HL-60/S4 treated with retinoic acid at 250 ng/mL for 4 days and 3 days (cell line): ENCODE results near the gene TEX11.

Experiments used
- in situ Hi-C: fragments of 300-500 bp; cut with MboI; formaldehyde crosslinking; loops from 2 replicates; pipeline ENCODE4 v1.7.0; 2022; ENCODE audit warnings: low sequenced_read_pairs

Gene TEX11

GRCh38 chrX:70498129-70498528 lies 410.4 kb downstream of the TEX11 start:
- in situ Hi-C loops: no loop called here

- in situ Hi-C loops: no loop called here
Observed at GRCh38 chrX:70497026-70497425, 411.5 kb downstream of the TEX11 start.

DNA sequence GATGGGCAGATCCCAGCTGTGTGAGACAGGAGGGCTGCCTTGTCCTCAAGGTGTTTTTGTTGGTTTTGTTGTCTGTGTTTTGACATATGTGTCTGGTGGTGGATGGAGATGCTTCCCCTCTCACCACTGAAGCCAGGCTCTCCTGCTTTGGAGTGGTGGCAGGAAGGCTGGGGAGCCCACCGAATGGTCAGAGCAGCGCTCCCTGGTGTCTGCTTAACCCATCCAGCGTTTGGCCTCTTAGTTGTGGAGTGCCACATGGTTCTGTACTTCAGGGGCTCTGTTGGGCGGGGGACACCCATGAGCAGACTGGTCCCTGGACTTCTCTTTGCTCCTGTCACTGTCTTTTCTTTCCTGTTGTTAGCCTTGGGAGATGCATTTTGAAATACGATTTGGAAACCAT lies 412.0 kb downstream of the TEX11 start:
- in situ Hi-C loops: no loop called here

DNA sequence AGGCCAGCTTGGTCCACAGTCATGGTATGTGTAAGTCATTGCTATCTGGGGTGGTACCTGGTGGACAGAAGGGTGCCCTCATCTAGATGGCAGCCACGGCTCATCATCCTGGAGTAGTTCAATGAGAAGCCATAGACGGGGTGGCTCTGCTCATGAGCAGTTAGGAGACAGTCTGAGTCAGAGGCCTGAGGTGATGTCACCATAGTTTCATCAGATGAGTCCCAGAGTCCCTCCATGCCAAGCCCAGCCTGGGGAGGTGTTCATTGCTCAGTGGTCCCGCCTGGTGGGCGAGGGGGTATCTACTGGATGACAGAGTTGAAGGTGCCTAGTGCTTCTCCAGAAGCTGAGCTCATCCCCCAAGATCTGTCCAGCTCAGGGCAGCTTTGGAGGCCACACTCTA lies 414.1 kb downstream of the TEX11 start:
- in situ Hi-C loops: no loop called here

DNA sequence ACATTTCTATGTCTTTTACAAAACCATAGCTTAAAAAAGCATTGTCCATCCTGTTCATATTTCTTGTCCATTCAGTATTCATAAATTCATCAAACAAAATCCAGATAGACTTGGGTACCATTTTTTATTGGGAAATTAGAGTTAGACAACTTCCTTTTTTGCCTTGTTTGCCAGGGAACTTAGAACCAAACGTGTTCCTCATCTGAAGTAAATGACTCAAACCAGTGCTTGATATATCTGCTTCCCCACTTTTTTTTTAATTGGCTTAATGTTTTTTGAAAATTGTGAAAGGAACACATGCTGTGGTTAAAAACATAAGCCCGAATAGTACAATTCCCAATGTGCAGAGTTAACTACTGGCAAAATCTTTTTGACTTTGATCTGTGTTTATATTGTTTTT lies 419.7 kb downstream of the TEX11 start:
- in situ Hi-C loops: no loop called here

DNA sequence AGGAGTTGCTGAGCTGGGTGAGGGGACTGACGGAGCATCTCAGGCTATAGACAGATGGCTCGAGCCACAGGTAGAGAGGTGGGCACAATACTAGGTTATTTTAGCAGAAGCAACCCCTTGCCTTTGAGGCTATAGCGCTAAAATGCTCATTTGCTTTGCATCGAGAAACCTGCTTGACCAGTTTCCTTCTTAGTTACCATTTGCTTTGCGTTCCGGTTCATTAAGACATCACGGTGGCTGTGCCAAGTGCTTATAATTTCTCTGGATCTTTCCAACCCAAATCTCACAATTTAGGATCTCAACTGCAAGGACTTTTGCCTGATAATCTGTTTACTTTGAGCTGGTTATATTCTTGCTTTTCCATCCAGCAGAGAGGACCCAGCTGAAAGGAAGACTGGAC lies 423.0 kb downstream of the TEX11 start:
- in situ Hi-C loops: no loop called here

DNA sequence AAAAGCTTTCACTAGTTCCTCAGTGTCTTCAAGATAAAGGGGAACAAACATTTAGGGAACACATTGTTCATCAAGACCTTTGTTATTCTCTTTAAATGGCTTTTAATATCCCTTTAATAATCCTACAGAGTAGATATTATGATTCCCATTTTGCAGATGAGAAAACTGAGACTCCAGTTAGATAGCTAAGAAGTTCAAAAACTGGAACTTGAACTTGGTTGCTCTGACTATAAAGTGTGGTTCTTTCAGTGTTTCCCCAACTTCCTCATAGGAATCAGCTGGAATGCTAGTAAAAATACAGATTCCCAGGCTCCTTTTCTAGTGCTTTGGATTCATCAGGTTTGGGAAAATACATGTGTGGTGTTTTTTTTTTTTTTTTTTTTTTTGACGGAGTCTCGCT lies 426.2 kb downstream of the TEX11 start:
- in situ Hi-C loops: no loop called here

- in situ Hi-C loops: no loop called here
Observed at GRCh38 chrX:70481471-70482270, 426.8 kb downstream of the TEX11 start.

DNA sequence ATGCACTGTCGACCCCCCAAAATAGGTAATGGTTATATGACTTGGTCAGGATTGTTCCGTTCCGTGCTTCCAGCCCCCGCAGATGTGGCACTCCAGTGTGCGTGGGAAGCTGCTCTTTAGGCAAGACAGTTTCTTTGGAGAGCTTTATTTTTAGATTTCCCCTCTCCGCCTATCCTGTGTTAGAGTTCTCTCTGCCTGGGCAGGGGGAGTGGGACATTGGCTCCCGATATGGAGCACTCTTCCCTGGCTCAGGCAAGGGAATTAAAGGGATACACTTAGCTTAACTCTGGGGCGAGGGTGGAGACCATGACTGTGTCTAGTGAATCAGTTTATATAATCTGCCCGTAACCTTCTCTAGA lies 427.9 kb downstream of the TEX11 start:
- in situ Hi-C loops: no loop called here

GRCh38 chrX:70479922-70480659 lies 428.4 kb downstream of the TEX11 start:
- in situ Hi-C loops: no loop called here

DNA sequence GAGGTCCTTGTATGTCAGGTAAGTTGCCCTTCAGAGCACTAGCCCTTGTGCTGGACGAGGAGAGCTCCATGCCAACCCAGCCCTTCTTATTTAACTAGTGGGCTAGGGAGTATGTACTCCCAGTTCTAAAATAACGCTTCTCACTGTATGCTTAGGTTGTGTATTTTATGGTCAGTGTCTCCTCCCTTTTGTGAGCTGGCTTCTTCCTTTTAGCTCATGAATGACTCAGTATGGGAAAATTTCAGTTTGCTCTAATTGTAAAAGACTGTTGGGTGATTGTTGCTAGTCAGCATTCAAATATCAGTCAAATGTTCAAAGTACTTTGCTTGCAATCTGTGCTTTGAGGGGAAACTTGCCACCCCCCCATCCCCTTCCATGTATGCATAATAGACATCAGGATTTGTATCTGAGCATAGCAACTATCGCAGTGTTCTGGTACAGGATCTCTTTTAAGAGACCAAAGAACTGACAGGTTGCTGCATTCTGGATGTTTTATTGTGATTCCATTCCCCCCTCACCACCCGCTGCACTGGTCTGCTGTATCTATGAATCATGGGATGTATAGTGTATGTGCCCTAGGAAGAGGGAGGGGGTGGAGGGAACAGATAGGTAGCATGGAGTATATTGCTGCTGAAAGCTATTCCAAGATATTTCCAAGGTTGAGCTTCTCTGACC lies 429.1 kb downstream of the TEX11 start:
- in situ Hi-C loops: no loop called here
